HEK293 (cell line): ENCODE results near the gene NCKAP1.

Source experiments
- CTCF ChIA-PET: fragments of 350-600 bp; formaldehyde crosslinking; extraction: SDS; loops from one replicate; lab custom pipeline; 2021; ENCODE audit warnings: antibody characterized with exemption; lab: Yijun Ruan, JAX
- POLR2A ChIA-PET: fragments of 300-600 bp; formaldehyde crosslinking; extraction: SDS; loops from one replicate; lab custom pipeline; 2020; ENCODE audit warnings: antibody characterized with exemption, inconsistent platforms; lab: Yijun Ruan, JAX
- H3K27ac ChIP-seq: fragments of 200-500 bp; sonication (Bioruptor generic); 2 replicates; pipeline ENCODE4 v1.5.1; 2014; ENCODE audit warnings: low read depth, low read length, control low read depth, inconsistent platforms; ENCODE audit errors: extremely low read depth
- H3K36me3 ChIP-seq, 2 experiments: fragments of 200-500 bp in 1 of 2; sonication (Bioruptor generic) in 1 of 2; 1 replicate in 1 of 2; 2 replicates in 1 of 2; pipeline ENCODE4 v1.5.1; 2014 to 2017; ENCODE audit warnings: inconsistent platforms in 2 of 2, low read length in 2 of 2; ENCODE audit not compliant: control insufficient read depth in 2 of 2, insufficient read depth in 1 of 2
- H3K4me1 ChIP-seq: fragments of 200-500 bp; sonication (Bioruptor generic); 2 replicates; pipeline ENCODE4 v1.5.1; 2014; ENCODE audit warnings: mild to moderate bottlenecking, low read length, inconsistent platforms; ENCODE audit not compliant: control insufficient read depth, insufficient read depth
- H3K4me3 ChIP-seq: 2 replicates; pipeline ENCODE4 v1.5.1; 2011; ENCODE audit warnings: low read depth, mild to moderate bottlenecking, control low read depth, low read length, moderate library complexity
- H3K9me3 ChIP-seq: fragments of 200-500 bp; sonication (Bioruptor generic); 2 replicates; pipeline ENCODE4 v1.5.1; 2014; ENCODE audit warnings: low read depth, low read length, inconsistent platforms; ENCODE audit not compliant: control insufficient read depth, insufficient read depth
- IKZF3 ChIP-seq: fragments of 450-650 bp; IDR thresholded peaks from 2 replicates; pipeline ENCODE4 v1.5.0; 2018; ENCODE audit warnings: missing biosample characterization, mild to moderate bottlenecking, missing genetic modification characterization, moderate library complexity
- KLF8 ChIP-seq: fragments of 450-650 bp; formaldehyde crosslinking; IDR thresholded peaks from 2 replicates; pipeline ENCODE4 v1.5.1; 2016; ENCODE audit warnings: missing biosample characterization, missing genetic modification characterization
- OSR2 ChIP-seq: fragments of 450-650 bp; formaldehyde crosslinking; IDR thresholded peaks from 2 replicates; pipeline ENCODE4 v1.5.1; 2016; ENCODE audit warnings: missing biosample characterization, missing genetic modification characterization
- RBAK ChIP-seq: fragments of 450-650 bp; formaldehyde crosslinking; IDR thresholded peaks from 2 replicates; pipeline ENCODE4 v1.5.1; 2016; ENCODE audit warnings: missing biosample characterization, missing genetic modification characterization
- SCRT2 ChIP-seq: fragments of 450-650 bp; formaldehyde crosslinking; IDR thresholded peaks from 2 replicates; pipeline ENCODE4 v1.5.1; 2016; ENCODE audit warnings: missing biosample characterization, missing genetic modification characterization
- SETDB1 ChIP-seq: IDR thresholded peaks from one replicate; pipeline ENCODE4 v1.6.1; 2017; ENCODE audit warnings: mild to moderate bottlenecking, low read length, moderate library complexity, mixed read lengths; ENCODE audit not compliant: insufficient read length
- TRIM28 ChIP-seq: IDR thresholded peaks from 2 replicates; pipeline ENCODE4 v1.6.1; 2011; ENCODE audit warnings: low read length, control low read depth, borderline replicate concordance
- YY2 ChIP-seq: fragments of 450-650 bp; formaldehyde crosslinking; IDR thresholded peaks from 2 replicates; pipeline ENCODE4 v1.5.1; 2016; ENCODE audit warnings: missing biosample characterization, missing genetic modification characterization
- ZNF169 ChIP-seq: fragments of 450-650 bp; formaldehyde crosslinking; IDR thresholded peaks from 2 replicates; pipeline ENCODE4 v1.5.1; 2016; ENCODE audit warnings: missing biosample characterization, missing genetic modification characterization
- ZNF211 ChIP-seq: fragments of 450-650 bp; formaldehyde crosslinking; IDR thresholded peaks from 2 replicates; pipeline ENCODE4 v1.5.1; 2016; ENCODE audit warnings: low read depth, missing biosample characterization, missing genetic modification characterization
- ZNF24 ChIP-seq: fragments of 450-650 bp; formaldehyde crosslinking; IDR thresholded peaks from 2 replicates; pipeline ENCODE4 v1.5.1; 2016; ENCODE audit warnings: missing biosample characterization, missing genetic modification characterization
- ZNF354C ChIP-seq: fragments of 450-650 bp; formaldehyde crosslinking; IDR thresholded peaks from 2 replicates; pipeline ENCODE4 v1.5.1; 2016; ENCODE audit warnings: missing biosample characterization, missing genetic modification characterization, low read depth, borderline replicate concordance
- ZNF37A ChIP-seq: fragments of 450-650 bp; IDR thresholded peaks from 2 replicates; pipeline ENCODE4 v1.5.1; 2018; ENCODE audit warnings: missing biosample characterization, missing genetic modification characterization
- ZNF394 ChIP-seq: fragments of 450-650 bp; formaldehyde crosslinking; IDR thresholded peaks from 2 replicates; pipeline ENCODE4 v1.5.1; 2016; ENCODE audit warnings: missing biosample characterization, missing genetic modification characterization, mild to moderate bottlenecking, moderate library complexity, borderline replicate concordance
- ZNF473 ChIP-seq: fragments of 450-650 bp; formaldehyde crosslinking; IDR thresholded peaks from 2 replicates; pipeline ENCODE4 v1.5.1; 2017; ENCODE audit warnings: missing biosample characterization, missing genetic modification characterization
- ZNF501 ChIP-seq: fragments of 450-650 bp; formaldehyde crosslinking; IDR thresholded peaks from 2 replicates; pipeline ENCODE4 v1.5.1; 2016; ENCODE audit warnings: missing biosample characterization, missing genetic modification characterization
- ZNF510 ChIP-seq: fragments of 450-650 bp; formaldehyde crosslinking; IDR thresholded peaks from 2 replicates; pipeline ENCODE4 v1.5.1; 2018; ENCODE audit warnings: mild to moderate bottlenecking, missing genetic modification characterization, missing biosample characterization; ENCODE audit not compliant: insufficient replicate concordance
- ZNF670 ChIP-seq: fragments of 450-650 bp; formaldehyde crosslinking; IDR thresholded peaks from 2 replicates; pipeline ENCODE4 v1.5.1; 2016; ENCODE audit warnings: missing biosample characterization, missing genetic modification characterization, low read depth
- ZNF76 ChIP-seq: fragments of 450-650 bp; formaldehyde crosslinking; IDR thresholded peaks from 2 replicates; pipeline ENCODE4; 2016; ENCODE audit warnings: low read depth, missing biosample characterization, missing genetic modification characterization, borderline replicate concordance
- ZNF777 ChIP-seq: fragments of 450-650 bp; formaldehyde crosslinking; IDR thresholded peaks from 2 replicates; pipeline ENCODE4 v1.5.1; 2017; ENCODE audit warnings: missing biosample characterization, missing genetic modification characterization, borderline replicate concordance
- ZNF785 ChIP-seq: fragments of 450-650 bp; formaldehyde crosslinking; IDR thresholded peaks from 2 replicates; pipeline ENCODE4 v1.5.1; 2016; ENCODE audit warnings: missing biosample characterization, missing genetic modification characterization
- ZNF830 ChIP-seq: fragments of 450-650 bp; IDR thresholded peaks from 2 replicates; pipeline ENCODE4 v1.5.0; 2018; ENCODE audit warnings: missing biosample characterization, missing genetic modification characterization, low read depth, mild to moderate bottlenecking, moderate library complexity
- ZNF837 ChIP-seq: fragments of 450-650 bp; formaldehyde crosslinking; IDR thresholded peaks from 2 replicates; pipeline ENCODE4 v1.5.1; 2016; ENCODE audit warnings: missing biosample characterization, missing genetic modification characterization
- TF ChIP-seq, protein P1 (sequence below): fragments of 450-650 bp; formaldehyde crosslinking; IDR thresholded peaks from 2 replicates; pipeline ENCODE4 v1.5.1; 2016; ENCODE audit warnings: missing biosample characterization, missing genetic modification characterization
- TF ChIP-seq, protein P2 (sequence below): fragments of 450-650 bp; formaldehyde crosslinking; IDR thresholded peaks from 2 replicates; pipeline ENCODE4 v1.5.1; 2016; ENCODE audit warnings: missing biosample characterization, missing genetic modification characterization
- TF ChIP-seq, protein P3 (sequence below): fragments of 450-650 bp; formaldehyde crosslinking; conservative IDR thresholded peaks from 2 replicates; pipeline ENCODE4 v1.5.1; 2016; ENCODE audit warnings: low read depth, missing biosample characterization, missing genetic modification characterization
- TF ChIP-seq, protein P4 (sequence below): fragments of 450-650 bp; formaldehyde crosslinking; IDR thresholded peaks from 2 replicates; pipeline ENCODE4; 2016; ENCODE audit warnings: missing biosample characterization, missing genetic modification characterization

NCKAP1 gene

DNA sequence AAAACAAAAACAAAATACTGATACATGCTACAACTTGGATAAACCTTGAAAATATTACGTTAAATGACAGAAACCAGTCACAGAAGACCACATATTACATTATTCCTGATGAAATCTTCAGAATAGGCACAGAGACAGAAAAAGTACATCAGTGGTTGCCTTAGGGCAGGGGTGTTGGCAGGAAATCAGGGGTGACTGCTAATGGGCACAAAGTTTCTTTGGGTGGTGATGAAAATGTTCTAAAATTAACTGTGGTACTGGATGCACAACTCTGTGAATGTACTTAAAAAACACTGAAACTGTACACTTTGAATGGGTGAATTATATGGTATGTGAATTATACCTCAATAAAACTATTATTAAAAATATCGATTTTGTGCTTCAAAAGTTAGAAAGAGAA lies 16.6 kb downstream of the NCKAP1 start:
- TF ChIP-seq ZNF394 (tag by site-specific recombination) (no peak), ZNF830 (tag by site-specific recombination) (no peak), ZNF169 (tag by site-specific recombination) (no peak), ZNF501 (no peak), YY2 (tag by site-specific recombination) (no peak), SCRT2 (no peak), ZNF76 (tag by site-specific recombination) (no peak), ZNF354C (tag by site-specific recombination) (no peak), KLF8 (tag by site-specific recombination) (no peak), OSR2 (tag by site-specific recombination) (no peak)
- TF ChIP-seq, protein P1, sequence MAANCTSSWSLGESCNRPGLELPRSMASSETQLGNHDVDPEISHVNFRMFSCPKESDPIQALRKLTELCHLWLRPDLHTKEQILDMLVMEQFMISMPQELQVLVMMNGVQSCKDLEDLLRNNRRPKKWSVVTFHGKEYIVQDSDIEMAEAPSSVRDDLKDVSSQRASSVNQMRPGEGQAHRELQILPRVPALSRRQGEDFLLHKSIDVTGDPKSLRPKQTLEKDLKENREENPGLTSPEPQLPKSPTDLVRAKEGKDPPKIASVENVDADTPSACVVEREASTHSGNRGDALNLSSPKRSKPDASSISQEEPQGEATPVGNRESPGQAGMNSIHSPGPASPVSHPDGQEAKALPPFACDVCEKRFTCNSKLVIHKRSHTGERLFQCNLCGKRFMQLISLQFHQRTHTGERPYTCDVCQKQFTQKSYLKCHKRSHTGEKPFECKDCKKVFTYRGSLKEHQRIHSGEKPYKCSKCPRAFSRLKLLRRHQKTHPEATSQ (tag by site-specific recombination), result no peak
- TF ChIP-seq, protein P2, sequence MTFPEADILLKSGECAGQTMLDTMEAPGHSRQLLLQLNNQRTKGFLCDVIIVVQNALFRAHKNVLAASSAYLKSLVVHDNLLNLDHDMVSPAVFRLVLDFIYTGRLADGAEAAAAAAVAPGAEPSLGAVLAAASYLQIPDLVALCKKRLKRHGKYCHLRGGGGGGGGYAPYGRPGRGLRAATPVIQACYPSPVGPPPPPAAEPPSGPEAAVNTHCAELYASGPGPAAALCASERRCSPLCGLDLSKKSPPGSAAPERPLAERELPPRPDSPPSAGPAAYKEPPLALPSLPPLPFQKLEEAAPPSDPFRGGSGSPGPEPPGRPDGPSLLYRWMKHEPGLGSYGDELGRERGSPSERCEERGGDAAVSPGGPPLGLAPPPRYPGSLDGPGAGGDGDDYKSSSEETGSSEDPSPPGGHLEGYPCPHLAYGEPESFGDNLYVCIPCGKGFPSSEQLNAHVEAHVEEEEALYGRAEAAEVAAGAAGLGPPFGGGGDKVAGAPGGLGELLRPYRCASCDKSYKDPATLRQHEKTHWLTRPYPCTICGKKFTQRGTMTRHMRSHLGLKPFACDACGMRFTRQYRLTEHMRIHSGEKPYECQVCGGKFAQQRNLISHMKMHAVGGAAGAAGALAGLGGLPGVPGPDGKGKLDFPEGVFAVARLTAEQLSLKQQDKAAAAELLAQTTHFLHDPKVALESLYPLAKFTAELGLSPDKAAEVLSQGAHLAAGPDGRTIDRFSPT (tag by site-specific recombination), result no peak
- TF ChIP-seq, all 188 proteins: peak for 0
- CTCF ChIA-PET, result no interaction called here
- peaks cover 0 to 31% of the 10 kb centered on the region in 2 experiments; a peak in 2 of 3 replicates for H3K36me3 ChIP-seq
- no peak overlapping the region for H3K4me3 ChIP-seq
- H3K4me1 ChIP-seq, result peaks cover 13% of the 10 kb centered on the region; the same call in 1 of the 2 replicates
- POLR2A ChIA-PET, result no interaction called here
- H3K9me3 ChIP-seq, result no peaks in the 10 kb centered on the region
- H3K27ac ChIP-seq, result no peak overlapping the region

DNA sequence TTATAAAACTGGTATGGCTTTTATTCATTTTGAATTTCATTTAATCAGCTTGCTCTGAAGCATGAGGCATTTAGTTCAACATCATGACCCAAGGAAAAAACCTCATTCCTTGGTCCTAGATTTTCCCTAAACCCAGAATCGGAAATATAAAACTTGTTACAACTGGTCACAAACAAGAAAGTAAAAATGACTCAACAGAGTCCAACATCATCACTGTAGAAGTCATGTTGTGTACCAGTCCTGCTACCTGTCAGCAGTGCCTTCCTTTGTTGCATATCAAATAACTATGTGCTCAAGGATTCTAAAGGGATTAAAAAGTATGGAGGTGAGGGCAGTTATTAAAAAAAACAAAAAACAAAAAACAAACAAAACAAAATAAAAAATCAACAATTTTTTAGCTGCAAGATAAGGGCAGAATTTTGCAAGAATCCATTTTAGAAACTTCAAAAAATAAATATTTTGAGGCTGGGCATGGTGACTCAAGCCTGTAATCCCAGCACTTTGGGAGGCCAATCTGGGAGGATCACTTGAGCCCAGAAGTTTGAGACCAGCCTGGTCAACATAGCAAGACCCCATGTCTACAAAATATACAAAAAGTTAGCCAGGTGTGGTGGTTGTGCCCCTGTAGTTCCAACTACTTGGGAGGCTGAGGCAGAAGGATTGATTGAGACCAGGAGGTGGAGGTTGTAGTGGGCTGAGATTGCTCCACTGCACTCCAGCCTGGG lies 18.4 kb downstream of the NCKAP1 start:
- POLR2A ChIA-PET, result no interaction called here
- TF ChIP-seq ZNF785 (tag by site-specific recombination) (no peak), ZNF777 (tag by site-specific recombination) (no peak), ZNF670 (tag by site-specific recombination) (no peak), SETDB1 (no peak), ZNF837 (tag by site-specific recombination) (no peak), IKZF3 (tag by site-specific recombination) (no peak), TRIM28 (no peak), ZNF211 (tag by site-specific recombination) (no peak), ZNF24 (tag by site-specific recombination) (no peak), RBAK (no peak), ZNF510 (tag by site-specific recombination) (no peak), ZNF37A (tag by site-specific recombination) (no peak), ZNF473 (tag by site-specific recombination) (no peak)
- TF ChIP-seq, protein P3, sequence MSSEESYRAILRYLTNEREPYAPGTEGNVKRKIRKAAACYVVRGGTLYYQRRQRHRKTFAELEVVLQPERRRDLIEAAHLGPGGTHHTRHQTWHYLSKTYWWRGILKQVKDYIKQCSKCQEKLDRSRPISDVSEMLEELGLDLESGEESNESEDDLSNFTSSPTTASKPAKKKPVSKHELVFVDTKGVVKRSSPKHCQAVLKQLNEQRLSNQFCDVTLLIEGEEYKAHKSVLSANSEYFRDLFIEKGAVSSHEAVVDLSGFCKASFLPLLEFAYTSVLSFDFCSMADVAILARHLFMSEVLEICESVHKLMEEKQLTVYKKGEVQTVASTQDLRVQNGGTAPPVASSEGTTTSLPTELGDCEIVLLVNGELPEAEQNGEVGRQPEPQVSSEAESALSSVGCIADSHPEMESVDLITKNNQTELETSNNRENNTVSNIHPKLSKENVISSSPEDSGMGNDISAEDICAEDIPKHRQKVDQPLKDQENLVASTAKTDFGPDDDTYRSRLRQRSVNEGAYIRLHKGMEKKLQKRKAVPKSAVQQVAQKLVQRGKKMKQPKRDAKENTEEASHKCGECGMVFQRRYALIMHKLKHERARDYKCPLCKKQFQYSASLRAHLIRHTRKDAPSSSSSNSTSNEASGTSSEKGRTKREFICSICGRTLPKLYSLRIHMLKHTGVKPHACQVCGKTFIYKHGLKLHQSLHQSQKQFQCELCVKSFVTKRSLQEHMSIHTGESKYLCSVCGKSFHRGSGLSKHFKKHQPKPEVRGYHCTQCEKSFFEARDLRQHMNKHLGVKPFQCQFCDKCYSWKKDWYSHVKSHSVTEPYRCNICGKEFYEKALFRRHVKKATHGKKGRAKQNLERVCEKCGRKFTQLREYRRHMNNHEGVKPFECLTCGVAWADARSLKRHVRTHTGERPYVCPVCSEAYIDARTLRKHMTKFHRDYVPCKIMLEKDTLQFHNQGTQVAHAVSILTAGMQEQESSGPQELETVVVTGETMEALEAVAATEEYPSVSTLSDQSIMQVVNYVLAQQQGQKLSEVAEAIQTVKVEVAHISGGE (tag by site-specific recombination), result no peak
- TF ChIP-seq, protein P4, sequence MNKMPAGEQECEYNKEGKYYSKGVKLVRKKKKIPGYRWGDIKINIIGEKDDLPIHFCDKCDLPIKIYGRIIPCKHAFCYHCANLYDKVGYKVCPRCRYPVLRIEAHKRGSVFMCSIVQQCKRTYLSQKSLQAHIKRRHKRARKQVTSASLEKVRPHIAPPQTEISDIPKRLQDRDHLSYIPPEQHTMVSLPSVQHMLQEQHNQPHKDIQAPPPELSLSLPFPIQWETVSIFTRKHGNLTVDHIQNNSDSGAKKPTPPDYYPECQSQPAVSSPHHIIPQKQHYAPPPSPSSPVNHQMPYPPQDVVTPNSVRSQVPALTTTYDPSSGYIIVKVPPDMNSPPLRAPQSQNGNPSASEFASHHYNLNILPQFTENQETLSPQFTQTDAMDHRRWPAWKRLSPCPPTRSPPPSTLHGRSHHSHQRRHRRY (tag by site-specific recombination), result no peak
- TF ChIP-seq, all 188 proteins: peak for 0
- Histone ChIP-seq H3K4me3 (no peak overlapping the region), H3K4me1 (peaks cover 4% of the 10 kb centered on the region; the same call in 1 of the 2 replicates), H3K36me3 (peaks cover 0 to 34% of the 10 kb centered on the region in 2 experiments; a peak in 2 of 3 replicates), H3K27ac (no peak overlapping the region), H3K9me3 (no peaks in the 10 kb centered on the region)
- CTCF ChIA-PET, result no interaction called here
